B cell (primary cell): ENCODE data around the gene SCUBE1. TPM values are rescaled to one million over a fixed set of nuclear protein-coding genes. Genes with fewer than 3 reads are reported as not detected.

Source experiments
- ATAC-seq: fragments of 200-7000 bp; cut with Tn5 transposase; one replicate; pipeline ENCODE4 v1.10.0; 2021; ENCODE audit warnings: low read depth, mild to moderate bottlenecking, moderate number of reproducible peaks, moderate library complexity
- CTCF ChIA-PET: fragments of 350-600 bp; sonication (Branson Sonifier 250); formaldehyde crosslinking; loops from one replicate; lab custom pipeline; 2021; ENCODE audit warnings: antibody characterized with exemption, inconsistent platforms; lab: Charles Lee
- POLR2A ChIA-PET: fragments of 350-600 bp; sonication (Branson Sonifier 250); formaldehyde crosslinking; loops from one replicate; lab custom pipeline; 2021; ENCODE audit warnings: antibody characterized with exemption; lab: Charles Lee
- DNase-seq: peaks from one replicate; pipeline ENCODE4 v3.0.0; 2013
- H2AFZ ChIP-seq: 2 replicates; pipeline ENCODE4 v1.6.1; 2012; ENCODE audit warnings: mild to moderate bottlenecking, low read depth, low read length; ENCODE audit not compliant: insufficient read depth, poor library complexity, severe bottlenecking
- H3K27ac ChIP-seq, 2 donors: 1 replicate in 1 of 2; 2 replicates in 1 of 2; pipeline ENCODE4 v1.5.1; 2012 to 2013; ENCODE audit warnings: low read length in 2 of 2, mild to moderate bottlenecking in 2 of 2, moderate library complexity in 1 of 2
- H3K27me3 ChIP-seq, 4 experiments: fragments of 200-600 bp in 1 of 4; sonication (generic) in 1 of 4; replicated peaks in 1 of 4; 1 replicate in 2 of 4; 2 replicates in 2 of 4; pipeline versions ENCODE4 v1.6.1 to v1.7.0; 2013 to 2016; ENCODE audit warnings: low read length in 3 of 4, mild to moderate bottlenecking in 2 of 4, mixed read lengths in 1 of 4, moderate library complexity in 1 of 4; ENCODE audit not compliant: insufficient read depth in 4 of 4, control insufficient read depth in 3 of 4; ENCODE audit errors: control extremely low read depth in 1 of 4
- H3K36me3 ChIP-seq, 2 experiments: replicated peaks in 1 of 2; 1 replicate in 1 of 2; 2 replicates in 1 of 2; pipeline versions ENCODE4 v1.6.1 to v1.7.1; 2013; ENCODE audit warnings: low read length in 1 of 2; ENCODE audit not compliant: insufficient read depth in 2 of 2, control insufficient read depth in 1 of 2; ENCODE audit errors: control extremely low read depth in 1 of 2, extremely low read depth in 1 of 2
- H3K4me1 ChIP-seq, 2 donors: fragments of 200-600 bp in 1 of 2; sonication (generic) in 1 of 2; 1 replicate in 1 of 2; 2 replicates in 1 of 2; pipeline versions ENCODE4 v1.5.1 to v1.6.1; 2013 to 2017; ENCODE audit warnings: low read length in 2 of 2; ENCODE audit not compliant: control insufficient read depth in 2 of 2, insufficient read depth in 2 of 2
- H3K4me2 ChIP-seq: replicated peaks from 2 replicates; pipeline ENCODE3; 2012; ENCODE audit warnings: mild to moderate bottlenecking, low read depth, low read length; ENCODE audit not compliant: poor library complexity, severe bottlenecking
- H3K4me3 ChIP-seq, 5 experiments: fragments of 200-600 bp in 1 of 5; sonication (generic) in 1 of 5; 1 replicate in 3 of 5; 2 replicates in 2 of 5; pipeline versions ENCODE4 v1.5.1 to v1.7.0; 2011 to 2016; ENCODE audit warnings: low read length in 4 of 5, mild to moderate bottlenecking in 4 of 5, low read depth in 2 of 5, control low read depth in 1 of 5, moderate library complexity in 1 of 5; ENCODE audit not compliant: insufficient read depth in 1 of 5; ENCODE audit errors: control extremely low read depth in 1 of 5, extremely low read depth in 1 of 5
- H3K79me2 ChIP-seq: fragments of 200-600 bp; sonication (generic); one replicate; pipeline ENCODE4 v1.6.0; 2016; ENCODE audit warnings: low read length; ENCODE audit not compliant: control insufficient read depth, insufficient read depth
- H3K9ac ChIP-seq: fragments of 200-600 bp; sonication (generic); 2 replicates; pipeline ENCODE4 v1.6.1; 2017; ENCODE audit warnings: mild to moderate bottlenecking, low read length, moderate library complexity
- H3K9me3 ChIP-seq, 3 donors: one replicate each; pipeline versions ENCODE4 v1.6.1 to v1.7.1; 2013; ENCODE audit warnings: low read length in 2 of 3; ENCODE audit not compliant: control insufficient read depth in 2 of 3, insufficient read depth in 1 of 3; ENCODE audit errors: control extremely low read depth in 1 of 3
- H4K20me1 ChIP-seq: 2 replicates; pipeline ENCODE4 v1.6.0; 2012; ENCODE audit warnings: mild to moderate bottlenecking, low read length; ENCODE audit not compliant: insufficient read depth, control insufficient read depth, poor library complexity, severe bottlenecking
- H3K27ac Mint-ChIP-seq: one replicate; pipeline ENCODE4 v1.8.0; 2021; ENCODE audit warnings: mixed read lengths
- H3K27me3 Mint-ChIP-seq: one replicate; pipeline ENCODE4 v1.8.0; 2021; ENCODE audit warnings: mixed read lengths
- H3K4me1 Mint-ChIP-seq: one replicate; pipeline ENCODE4 v1.8.0; 2021; ENCODE audit warnings: mixed read lengths
- H3K4me3 Mint-ChIP-seq: one replicate; pipeline ENCODE4 v1.8.0; 2021; ENCODE audit warnings: mixed read lengths
- H3K9me3 Mint-ChIP-seq: one replicate; pipeline ENCODE4 v1.8.0; 2022; ENCODE audit warnings: mixed read lengths; ENCODE audit not compliant: insufficient read depth
- CTCF ChIP-seq: fragments of 200-600 bp; IDR thresholded peaks from one replicate; pipeline ENCODE4 v1.8.0; 2022; ENCODE audit warnings: antibody characterized with exemption, mild to moderate bottlenecking
- EZH2 ChIP-seq: IDR thresholded peaks from 2 replicates; pipeline ENCODE4 v1.6.1; 2012; ENCODE audit warnings: borderline replicate concordance, low read depth, mild to moderate bottlenecking, moderate library complexity, low read length; ENCODE audit not compliant: insufficient read depth, poor library complexity, severe bottlenecking
- WGBS: methylation state at CpG from one replicate; pipeline ENCODE4 v1.1.5; 2013; ENCODE audit warnings: missing lambda C conversion rate; ENCODE audit not compliant: insufficient coverage; 5-methylcytosine and 5-hydroxymethylcytosine counted together
- intact Hi-C: fragments of 100-400 bp; cut with micrococcal nuclease; formaldehyde crosslinking; loops from one replicate; pipeline ENCODE4 v1.10.0; 2022
- polyA plus RNA-seq: library from polyadenylated mRNA; depleted of rRNA; stranded (reverse); fragments of >200 nt; gene quantifications from 2 replicates; pipeline ENCODE4 v1.2.3, GENCODE V29; 2012
- total RNA-seq, 2 donors: library from RNA; stranded (reverse); fragments of 120-200 nt in 1 of 2; gene quantifications; 1 replicate in 1 of 2; 2 replicates in 1 of 2; pipeline versions ENCODE4 v1.2.3 to v1.2.4, GENCODE V29; 2013 to 2022

Gene SCUBE1
- total and polyA plus RNA-seq, 2 donors (not counting 1 experiment from before 2014, with no cell fraction given), result not detected

- Histone ChIP-seq H3K4me3 (no peak overlapping the region), H3K9ac (no peak overlapping the region), H4K20me1 (no peaks in the 10 kb centered on the region), H3K79me2 (no peaks in the 10 kb centered on the region), H3K27ac (no peak overlapping the region), H3K4me2 (no peak overlapping the region), H3K4me1 (no peaks in the 10 kb centered on the region), H3K27me3 (peaks cover 0 to 32% (median 9%) of the 10 kb centered on the region in 4 experiments), H3K9me3 (peaks cover 0 to 11% (median 5%) of the 10 kb centered on the region in 3 donors), H2AFZ (no peak overlapping the region), H3K36me3 (no peaks in the 10 kb centered on the region)
- WGBS, result 77% methylated on average over 4 of the region's 4 CpGs
- ATAC-seq (no peak), DNase-seq (no peak)
- no peak for TF ChIP-seq EZH2
- TF ChIP-seq CTCF, result no peak
- intact Hi-C loops, result no loop called here
- Mint-ChIP-seq H3K9me3 (no peaks in the 10 kb centered on the region), H3K27ac (no peak overlapping the region), H3K4me1 (no peaks in the 10 kb centered on the region), H3K4me3 (no peak overlapping the region), H3K27me3 (peaks cover 57% of the 10 kb centered on the region)
- POLR2A ChIA-PET, result no interaction called here
- CTCF ChIA-PET, result no interaction called here
These were observed 32.8 kb upstream of the SCUBE1 start for GRCh38 chr22:43375951-43376455.

GRCh38 chr22:43370036-43370435, 26.9 kb upstream of the SCUBE1 start:
- ChIA-PET POLR2A (no interaction called here), CTCF (interaction anchor here (0.6 to 2.5 kb wide), 3 partner anchors 17 to 82 kb away, joined by 4 to 7 read pairs (median 4); no protein-coding TSS in a partner anchor)
- H3K79me2 ChIP-seq, result no peaks in the 10 kb centered on the region
- DNase-seq (no peak), ATAC-seq (no peak)
- peaks cover 47% of the 10 kb centered on the region for H3K27me3 Mint-ChIP-seq
- no peak overlapping the region for H3K27ac Mint-ChIP-seq
- no peak overlapping the region for H3K27ac ChIP-seq
- peaks cover 0 to 26% (median 8%) of the 10 kb centered on the region in 4 experiments for H3K27me3 ChIP-seq
- no peak overlapping the region for H3K4me3 ChIP-seq
- H3K36me3 ChIP-seq, result no peaks in the 10 kb centered on the region
- no peak overlapping the region for H2AFZ ChIP-seq
- WGBS, result 53% methylated on average over 8 of the region's 9 CpGs
- no peaks in the 10 kb centered on the region for H3K4me1 Mint-ChIP-seq
- no peak for TF ChIP-seq CTCF
- no peak for TF ChIP-seq EZH2
- H4K20me1 ChIP-seq, result no peaks in the 10 kb centered on the region
- intact Hi-C loops, result no loop called here
- peaks cover 0 to 18% (median 5%) of the 10 kb centered on the region in 3 donors for H3K9me3 ChIP-seq
- no peak overlapping the region for H3K9ac ChIP-seq
- no peaks in the 10 kb centered on the region for H3K9me3 Mint-ChIP-seq
- H3K4me1 ChIP-seq, result no peaks in the 10 kb centered on the region
- no peak overlapping the region for H3K4me3 Mint-ChIP-seq
- H3K4me2 ChIP-seq, result no peak overlapping the region
